SK-N-SH treated with all-trans-retinoic acid at 6 μM for 48 hours (cell line): ENCODE results near the gene ADM5.

Experiments
- ATAC-seq: fragments of 200-7000 bp; cut with Tn5 transposase; 3 replicates; pipeline ENCODE4 v1.9.1; 2020; ENCODE audit warnings: mild to moderate bottlenecking, moderate library complexity
- ARNTL ChIP-seq: fragments of 450-650 bp; formaldehyde crosslinking; IDR thresholded peaks from 2 replicates; pipeline ENCODE4 v1.5.0; 2020; ENCODE audit warnings: low read depth, mild to moderate bottlenecking, moderate library complexity, borderline replicate concordance
- BACH2 ChIP-seq: fragments of 250-450 bp; sonication (Bioruptor Pico); IDR thresholded peaks from 2 replicates; pipeline ENCODE4 v1.9.0; 2021; ENCODE audit warnings: mild to moderate bottlenecking, borderline replicate concordance
- CSDC2 ChIP-seq: fragments of 250-450 bp; sonication (Bioruptor Pico); IDR thresholded peaks from 2 replicates; pipeline ENCODE4 v1.5.0; 2020; ENCODE audit warnings: mild to moderate bottlenecking, moderate library complexity
- GLIS3 ChIP-seq: fragments of 250-450 bp; sonication (Bioruptor Pico); IDR thresholded peaks from 2 replicates; pipeline ENCODE4 v1.5.0; 2020; ENCODE audit warnings: mild to moderate bottlenecking, moderate library complexity
- ISL1 ChIP-seq: fragments of 250-450 bp; sonication (Bioruptor Pico); IDR thresholded peaks from 2 replicates; pipeline ENCODE4 v2.1.2; 2022; ENCODE audit warnings: mild to moderate bottlenecking, moderate library complexity
- OSR1 ChIP-seq: fragments of 250-450 bp; sonication (Bioruptor Pico); IDR thresholded peaks from 2 replicates; pipeline ENCODE4 v1.8.0; 2022; ENCODE audit warnings: moderate library complexity, mild to moderate bottlenecking, inconsistent platforms
- PPARA ChIP-seq: fragments of 250-450 bp; sonication (Bioruptor Pico); IDR thresholded peaks from 2 replicates; pipeline ENCODE4 v1.5.0; 2020; ENCODE audit warnings: mild to moderate bottlenecking, borderline replicate concordance
- RARB ChIP-seq: fragments of 250-450 bp; sonication (Bioruptor Pico); IDR thresholded peaks from 2 replicates; pipeline ENCODE4 v1.8.0; 2021; ENCODE audit warnings: mild to moderate bottlenecking, moderate library complexity
- SNAI2 ChIP-seq: fragments of 250-450 bp; sonication (Bioruptor Pico); IDR thresholded peaks from 2 replicates; pipeline ENCODE4 v1.5.0; 2020; ENCODE audit warnings: mild to moderate bottlenecking, moderate library complexity
- TCF4 ChIP-seq: fragments of 250-450 bp; sonication (Bioruptor Pico); IDR thresholded peaks from 2 replicates; pipeline ENCODE4 v1.8.0; 2021; ENCODE audit warnings: mild to moderate bottlenecking, moderate library complexity, borderline replicate concordance
- ZC3H10 ChIP-seq: fragments of 250-450 bp; sonication (Bioruptor Pico); IDR thresholded peaks from 2 replicates; pipeline ENCODE4 v1.5.1; 2021; ENCODE audit warnings: mild to moderate bottlenecking, moderate library complexity
- ZFP30 ChIP-seq: fragments of 450-650 bp; formaldehyde crosslinking; IDR thresholded peaks from 2 replicates; pipeline ENCODE4 v1.5.0; 2022; ENCODE audit warnings: mild to moderate bottlenecking, moderate library complexity
- TF ChIP-seq, protein P1 (sequence below): fragments of 250-450 bp; sonication (Bioruptor Pico); IDR thresholded peaks from 2 replicates; pipeline ENCODE4 v1.8.0; 2020; ENCODE audit warnings: mild to moderate bottlenecking, moderate library complexity, borderline replicate concordance
- TF ChIP-seq, protein P2 (sequence below): fragments of 250-450 bp; sonication (Bioruptor Pico); IDR thresholded peaks from 2 replicates; pipeline ENCODE4 v1.5.1; 2021; ENCODE audit warnings: mild to moderate bottlenecking, moderate library complexity
- TF ChIP-seq, protein P3 (sequence below): fragments of 250-450 bp; sonication (Bioruptor Pico); IDR thresholded peaks from 2 replicates; pipeline ENCODE4 v1.8.0; 2021; ENCODE audit warnings: low read depth, mild to moderate bottlenecking, moderate library complexity, borderline replicate concordance
- TF ChIP-seq, protein P4 (sequence below): fragments of 250-450 bp; sonication (Bioruptor Pico); IDR thresholded peaks from 2 replicates; pipeline ENCODE4 v1.5.1; 2020; ENCODE audit warnings: low read depth, mild to moderate bottlenecking, moderate library complexity
- TF ChIP-seq, protein P5 (sequence below): fragments of 250-450 bp; sonication (Bioruptor Pico); IDR thresholded peaks from 2 replicates; pipeline ENCODE4 v1.5.0; 2020; ENCODE audit warnings: mild to moderate bottlenecking, moderate library complexity

ADM5 gene

DNA sequence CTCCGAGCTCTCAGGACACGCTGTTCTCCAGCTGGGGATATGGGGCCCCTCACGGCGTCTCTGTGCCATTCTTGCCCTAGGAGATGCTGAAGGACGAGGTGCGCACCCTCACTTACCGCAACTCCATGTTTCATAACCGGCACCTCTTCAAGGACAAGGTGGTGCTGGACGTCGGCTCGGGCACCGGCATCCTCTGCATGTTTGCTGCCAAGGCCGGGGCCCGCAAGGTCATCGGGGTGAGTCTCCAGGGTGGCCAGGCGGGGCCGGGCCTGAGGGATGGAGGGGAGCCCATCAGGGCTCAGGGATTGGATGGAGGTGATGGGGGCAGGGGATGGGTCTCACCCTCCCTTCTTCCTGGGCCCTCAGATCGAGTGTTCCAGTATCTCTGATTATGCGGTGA is 7.6 kb upstream of the ADM5 start:
- no peak for TF ChIP-seq RARB (CRISPR knock-in tag)
- TF ChIP-seq, protein P1, sequence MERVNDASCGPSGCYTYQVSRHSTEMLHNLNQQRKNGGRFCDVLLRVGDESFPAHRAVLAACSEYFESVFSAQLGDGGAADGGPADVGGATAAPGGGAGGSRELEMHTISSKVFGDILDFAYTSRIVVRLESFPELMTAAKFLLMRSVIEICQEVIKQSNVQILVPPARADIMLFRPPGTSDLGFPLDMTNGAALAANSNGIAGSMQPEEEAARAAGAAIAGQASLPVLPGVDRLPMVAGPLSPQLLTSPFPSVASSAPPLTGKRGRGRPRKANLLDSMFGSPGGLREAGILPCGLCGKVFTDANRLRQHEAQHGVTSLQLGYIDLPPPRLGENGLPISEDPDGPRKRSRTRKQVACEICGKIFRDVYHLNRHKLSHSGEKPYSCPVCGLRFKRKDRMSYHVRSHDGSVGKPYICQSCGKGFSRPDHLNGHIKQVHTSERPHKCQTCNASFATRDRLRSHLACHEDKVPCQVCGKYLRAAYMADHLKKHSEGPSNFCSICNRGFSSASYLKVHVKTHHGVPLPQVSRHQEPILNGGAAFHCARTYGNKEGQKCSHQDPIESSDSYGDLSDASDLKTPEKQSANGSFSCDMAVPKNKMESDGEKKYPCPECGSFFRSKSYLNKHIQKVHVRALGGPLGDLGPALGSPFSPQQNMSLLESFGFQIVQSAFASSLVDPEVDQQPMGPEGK (CRISPR knock-in tag): no peak
- no peak for TF ChIP-seq OSR1 (CRISPR knock-in tag)
- no peak for TF ChIP-seq SNAI2 (CRISPR knock-in tag)
- no peak for TF ChIP-seq PPARA (CRISPR knock-in tag)
- TF ChIP-seq TCF4 (CRISPR knock-in tag): no peak
- no peak for TF ChIP-seq ZC3H10
- TF ChIP-seq CSDC2: no peak
- TF ChIP-seq, protein P2, sequence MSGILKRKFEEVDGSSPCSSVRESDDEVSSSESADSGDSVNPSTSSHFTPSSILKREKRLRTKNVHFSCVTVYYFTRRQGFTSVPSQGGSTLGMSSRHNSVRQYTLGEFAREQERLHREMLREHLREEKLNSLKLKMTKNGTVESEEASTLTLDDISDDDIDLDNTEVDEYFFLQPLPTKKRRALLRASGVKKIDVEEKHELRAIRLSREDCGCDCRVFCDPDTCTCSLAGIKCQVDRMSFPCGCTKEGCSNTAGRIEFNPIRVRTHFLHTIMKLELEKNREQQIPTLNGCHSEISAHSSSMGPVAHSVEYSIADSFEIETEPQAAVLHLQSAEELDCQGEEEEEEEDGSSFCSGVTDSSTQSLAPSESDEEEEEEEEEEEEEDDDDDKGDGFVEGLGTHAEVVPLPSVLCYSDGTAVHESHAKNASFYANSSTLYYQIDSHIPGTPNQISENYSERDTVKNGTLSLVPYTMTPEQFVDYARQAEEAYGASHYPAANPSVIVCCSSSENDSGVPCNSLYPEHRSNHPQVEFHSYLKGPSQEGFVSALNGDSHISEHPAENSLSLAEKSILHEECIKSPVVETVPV (CRISPR knock-in tag): no peak
- no peak for TF ChIP-seq GLIS3 (CRISPR knock-in tag)
- TF ChIP-seq ZFP30 (CRISPR knock-in tag): no peak
- TF ChIP-seq, protein P3, sequence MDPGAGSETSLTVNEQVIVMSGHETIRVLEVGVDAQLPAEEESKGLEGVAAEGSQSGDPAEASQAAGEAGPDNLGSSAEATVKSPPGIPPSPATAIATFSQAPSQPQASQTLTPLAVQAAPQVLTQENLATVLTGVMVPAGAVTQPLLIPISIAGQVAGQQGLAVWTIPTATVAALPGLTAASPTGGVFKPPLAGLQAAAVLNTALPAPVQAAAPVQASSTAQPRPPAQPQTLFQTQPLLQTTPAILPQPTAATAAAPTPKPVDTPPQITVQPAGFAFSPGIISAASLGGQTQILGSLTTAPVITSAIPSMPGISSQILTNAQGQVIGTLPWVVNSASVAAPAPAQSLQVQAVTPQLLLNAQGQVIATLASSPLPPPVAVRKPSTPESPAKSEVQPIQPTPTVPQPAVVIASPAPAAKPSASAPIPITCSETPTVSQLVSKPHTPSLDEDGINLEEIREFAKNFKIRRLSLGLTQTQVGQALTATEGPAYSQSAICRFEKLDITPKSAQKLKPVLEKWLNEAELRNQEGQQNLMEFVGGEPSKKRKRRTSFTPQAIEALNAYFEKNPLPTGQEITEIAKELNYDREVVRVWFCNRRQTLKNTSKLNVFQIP (CRISPR knock-in tag): no peak
- TF ChIP-seq ARNTL (CRISPR knock-in tag): no peak
- ATAC-seq: no peak

DNA sequence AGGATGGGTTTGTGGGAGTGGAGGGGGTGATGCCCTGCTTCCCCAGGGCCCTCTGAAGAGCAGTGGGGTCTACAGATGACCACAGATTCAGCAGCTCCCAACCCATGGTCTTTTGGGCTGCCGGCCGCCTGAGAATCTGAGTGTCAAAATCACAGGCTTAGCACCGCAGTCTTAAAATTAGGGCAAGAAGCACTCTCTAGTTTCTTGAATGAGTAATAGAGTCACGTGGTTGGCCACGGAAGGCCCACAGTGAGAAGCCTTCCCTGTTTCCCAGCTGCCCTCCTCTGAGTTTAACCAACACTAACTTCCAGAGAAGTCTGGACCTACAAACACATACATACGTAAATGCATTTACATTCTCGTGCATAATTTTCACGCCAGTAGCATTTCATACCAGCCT is 7.1 kb upstream of the ADM5 start:
- TF ChIP-seq OSR1 (CRISPR knock-in tag) (no peak), RARB (CRISPR knock-in tag) (no peak), PPARA (CRISPR knock-in tag) (no peak), ISL1 (no peak), CSDC2 (no peak), SNAI2 (CRISPR knock-in tag) (no peak), ZFP30 (CRISPR knock-in tag) (no peak), BACH2 (no peak)
- TF ChIP-seq, protein P1 (CRISPR knock-in tag): no peak
- TF ChIP-seq, protein P4, sequence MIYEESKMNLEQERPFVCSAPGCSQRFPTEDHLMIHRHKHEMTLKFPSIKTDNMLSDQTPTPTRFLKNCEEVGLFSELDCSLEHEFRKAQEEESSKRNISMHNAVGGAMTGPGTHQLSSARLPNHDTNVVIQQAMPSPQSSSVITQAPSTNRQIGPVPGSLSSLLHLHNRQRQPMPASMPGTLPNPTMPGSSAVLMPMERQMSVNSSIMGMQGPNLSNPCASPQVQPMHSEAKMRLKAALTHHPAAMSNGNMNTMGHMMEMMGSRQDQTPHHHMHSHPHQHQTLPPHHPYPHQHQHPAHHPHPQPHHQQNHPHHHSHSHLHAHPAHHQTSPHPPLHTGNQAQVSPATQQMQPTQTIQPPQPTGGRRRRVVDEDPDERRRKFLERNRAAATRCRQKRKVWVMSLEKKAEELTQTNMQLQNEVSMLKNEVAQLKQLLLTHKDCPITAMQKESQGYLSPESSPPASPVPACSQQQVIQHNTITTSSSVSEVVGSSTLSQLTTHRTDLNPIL (CRISPR knock-in tag): no peak
- TF ChIP-seq, protein P5, sequence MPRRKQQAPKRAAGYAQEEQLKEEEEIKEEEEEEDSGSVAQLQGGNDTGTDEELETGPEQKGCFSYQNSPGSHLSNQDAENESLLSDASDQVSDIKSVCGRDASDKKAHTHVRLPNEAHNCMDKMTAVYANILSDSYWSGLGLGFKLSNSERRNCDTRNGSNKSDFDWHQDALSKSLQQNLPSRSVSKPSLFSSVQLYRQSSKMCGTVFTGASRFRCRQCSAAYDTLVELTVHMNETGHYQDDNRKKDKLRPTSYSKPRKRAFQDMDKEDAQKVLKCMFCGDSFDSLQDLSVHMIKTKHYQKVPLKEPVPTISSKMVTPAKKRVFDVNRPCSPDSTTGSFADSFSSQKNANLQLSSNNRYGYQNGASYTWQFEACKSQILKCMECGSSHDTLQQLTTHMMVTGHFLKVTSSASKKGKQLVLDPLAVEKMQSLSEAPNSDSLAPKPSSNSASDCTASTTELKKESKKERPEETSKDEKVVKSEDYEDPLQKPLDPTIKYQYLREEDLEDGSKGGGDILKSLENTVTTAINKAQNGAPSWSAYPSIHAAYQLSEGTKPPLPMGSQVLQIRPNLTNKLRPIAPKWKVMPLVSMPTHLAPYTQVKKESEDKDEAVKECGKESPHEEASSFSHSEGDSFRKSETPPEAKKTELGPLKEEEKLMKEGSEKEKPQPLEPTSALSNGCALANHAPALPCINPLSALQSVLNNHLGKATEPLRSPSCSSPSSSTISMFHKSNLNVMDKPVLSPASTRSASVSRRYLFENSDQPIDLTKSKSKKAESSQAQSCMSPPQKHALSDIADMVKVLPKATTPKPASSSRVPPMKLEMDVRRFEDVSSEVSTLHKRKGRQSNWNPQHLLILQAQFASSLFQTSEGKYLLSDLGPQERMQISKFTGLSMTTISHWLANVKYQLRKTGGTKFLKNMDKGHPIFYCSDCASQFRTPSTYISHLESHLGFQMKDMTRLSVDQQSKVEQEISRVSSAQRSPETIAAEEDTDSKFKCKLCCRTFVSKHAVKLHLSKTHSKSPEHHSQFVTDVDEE (CRISPR knock-in tag): no peak
- TF ChIP-seq, protein P2 (CRISPR knock-in tag): no peak
- no peak for ATAC-seq
